H9 (cell line): Measurements from ENCODE around the gene B4GAT1. TPM values are rescaled to one million over a fixed set of nuclear protein-coding genes. Genes with fewer than 3 reads are reported as not detected.
A peak's percentile ranks its signal among the peaks of the same experiment; 100 is the strongest.

Source experiments
- DNase-seq: peaks from one replicate; pipeline ENCODE4 v3.0.0-alpha.2; 2017
- H2AFZ ChIP-seq: one replicate; pipeline ENCODE4 v1.6.1; 2013; ENCODE audit warnings: mild to moderate bottlenecking, low read length, control low read depth, moderate library complexity
- H2AK5ac ChIP-seq: 2 replicates; pipeline ENCODE4 v1.6.1; 2013; ENCODE audit warnings: low read length, control low read depth, mixed read lengths; ENCODE audit not compliant: insufficient read length
- H2BK120ac ChIP-seq: one replicate; pipeline ENCODE4 v1.6.1; 2013; ENCODE audit warnings: low read depth, mild to moderate bottlenecking, low read length, control low read depth, inconsistent platforms; ENCODE audit not compliant: poor library complexity, severe bottlenecking
- H2BK12ac ChIP-seq: 2 replicates; pipeline ENCODE4 v1.6.1; 2013; ENCODE audit warnings: low read length, control low read depth, mixed read lengths, low read depth; ENCODE audit not compliant: insufficient read length
- H2BK15ac ChIP-seq: 2 replicates; pipeline ENCODE4 v1.6.1; 2013; ENCODE audit warnings: low read depth, low read length, control low read depth
- H2BK20ac ChIP-seq: one replicate; pipeline ENCODE4 v1.6.1; 2013; ENCODE audit warnings: low read depth, mild to moderate bottlenecking, low read length, control low read depth, inconsistent platforms; ENCODE audit not compliant: poor library complexity, severe bottlenecking
- H2BK5ac ChIP-seq: 2 replicates; pipeline ENCODE4 v1.6.1; 2013; ENCODE audit warnings: low read length, control low read depth, mixed read lengths; ENCODE audit not compliant: insufficient read length
- H3K14ac ChIP-seq: 2 replicates; pipeline ENCODE4 v1.6.1; 2013; ENCODE audit warnings: low read length, control low read depth; ENCODE audit not compliant: insufficient read depth
- H3K18ac ChIP-seq: 2 replicates; pipeline ENCODE4 v1.6.1; 2013; ENCODE audit warnings: low read depth, mild to moderate bottlenecking, mixed read lengths, low read length, control low read depth; ENCODE audit not compliant: insufficient read length
- H3K23ac ChIP-seq: 2 replicates; pipeline ENCODE4 v1.6.1; 2013; ENCODE audit warnings: low read length, control low read depth, mixed read lengths, low read depth; ENCODE audit not compliant: insufficient read length
- H3K23me2 ChIP-seq: 2 replicates; pipeline ENCODE4 v1.6.1; 2013; ENCODE audit warnings: low read depth, mild to moderate bottlenecking, mixed read lengths, low read length, control low read depth; ENCODE audit not compliant: insufficient read length, poor library complexity, severe bottlenecking
- H3K27ac ChIP-seq: 2 replicates; pipeline ENCODE4 v1.5.1; 2013; ENCODE audit warnings: low read length, control low read depth, mixed read lengths, low read depth; ENCODE audit not compliant: insufficient read length
- H3K27me3 ChIP-seq: 2 replicates; pipeline ENCODE4 v1.6.1; 2013; ENCODE audit warnings: low read length, control low read depth, inconsistent platforms; ENCODE audit not compliant: insufficient read depth
- H3K4ac ChIP-seq: 2 replicates; pipeline ENCODE4 v1.6.1; 2013; ENCODE audit warnings: low read depth, mild to moderate bottlenecking, control low read depth, inconsistent platforms, low read length, moderate library complexity
- H3K4me1 ChIP-seq: 2 replicates; pipeline ENCODE4 v1.6.1; 2013; ENCODE audit warnings: low read length, control low read depth, inconsistent platforms; ENCODE audit not compliant: insufficient read depth
- H3K4me2 ChIP-seq: 2 replicates; pipeline ENCODE4 v1.6.1; 2013; ENCODE audit warnings: low read length, control low read depth, mixed read lengths; ENCODE audit not compliant: insufficient read length, insufficient read depth
- H3K56ac ChIP-seq: 2 replicates; pipeline ENCODE4 v1.6.1; 2013; ENCODE audit warnings: low read depth, mild to moderate bottlenecking, mixed read lengths, low read length, control low read depth; ENCODE audit not compliant: insufficient read length
- H3K79me1 ChIP-seq: 2 replicates; pipeline ENCODE4 v1.6.1; 2013; ENCODE audit warnings: low read depth, mild to moderate bottlenecking, moderate library complexity, low read length, control low read depth, inconsistent platforms; ENCODE audit not compliant: insufficient read depth, poor library complexity, severe bottlenecking
- H3K79me2 ChIP-seq: 2 replicates; pipeline ENCODE4 v1.6.1; 2013; ENCODE audit warnings: low read length, control low read depth, inconsistent platforms; ENCODE audit not compliant: insufficient read depth
- H3K9ac ChIP-seq: 2 replicates; pipeline ENCODE4 v1.6.1; 2013; ENCODE audit warnings: low read length, control low read depth, mixed read lengths; ENCODE audit not compliant: insufficient read length; ENCODE audit errors: extremely low read depth
- H3K9me3 ChIP-seq: one replicate; pipeline ENCODE4 v1.6.1; 2013; ENCODE audit warnings: low read depth, low read length, inconsistent platforms; ENCODE audit not compliant: control insufficient read depth
- H3T11ph ChIP-seq: one replicate; pipeline ENCODE4 v1.6.1; 2013; ENCODE audit warnings: mild to moderate bottlenecking, low read length, control low read depth, inconsistent platforms
- H4K20me1 ChIP-seq: one replicate; pipeline ENCODE4 v1.6.1; 2013; ENCODE audit not compliant: control insufficient read depth, insufficient read length, insufficient read depth
- H4K5ac ChIP-seq: 2 replicates; pipeline ENCODE4 v1.6.1; 2013; ENCODE audit warnings: low read depth, mild to moderate bottlenecking, mixed read lengths, low read length, control low read depth; ENCODE audit not compliant: insufficient read length
- H4K8ac ChIP-seq: replicated peaks from 2 replicates; pipeline ENCODE4 v1.6.1; 2013; ENCODE audit warnings: low read length, control low read depth, mixed read lengths, low read depth; ENCODE audit not compliant: insufficient read length
- H4K91ac ChIP-seq: 2 replicates; pipeline ENCODE4 v1.6.1; 2013; ENCODE audit warnings: low read depth, mild to moderate bottlenecking, moderate library complexity, mixed read lengths, low read length, control low read depth; ENCODE audit not compliant: insufficient read length
- H3K27ac Mint-ChIP-seq, 3 experiments: 2 replicates in 2 of 3; 3 replicates in 1 of 3; pipeline ENCODE4 v1.8.0; 2020 to 2021; ENCODE audit warnings: mixed read lengths in 3 of 3, mild to moderate bottlenecking in 1 of 3, moderate library complexity in 1 of 3
- H3K27me3 Mint-ChIP-seq: 2 replicates; pipeline ENCODE4 v1.8.0; 2021; ENCODE audit warnings: low read depth, mild to moderate bottlenecking, moderate library complexity, mixed read lengths
- H3K36me3 Mint-ChIP-seq, 3 experiments: 2 replicates in 2 of 3; 3 replicates in 1 of 3; pipeline ENCODE4 v1.8.0; 2020 to 2021; ENCODE audit warnings: low read depth in 3 of 3, mixed read lengths in 3 of 3; ENCODE audit not compliant: insufficient read depth in 1 of 3
- H3K4me1 Mint-ChIP-seq, 2 experiments: 2 replicates each; pipeline ENCODE4 v1.8.0; 2020; ENCODE audit warnings: mixed read lengths in 2 of 2
- H3K4me3 Mint-ChIP-seq, 2 experiments: 2 replicates in 1 of 2; 3 replicates in 1 of 2; pipeline ENCODE4 v1.8.0; 2020 to 2021; ENCODE audit warnings: mild to moderate bottlenecking in 2 of 2, mixed read lengths in 2 of 2, moderate library complexity in 1 of 2
- H3K9me3 Mint-ChIP-seq, 2 experiments: 2 replicates in 1 of 2; 3 replicates in 1 of 2; pipeline ENCODE4 v1.8.0; 2020; ENCODE audit warnings: mild to moderate bottlenecking in 2 of 2, mixed read lengths in 2 of 2, moderate library complexity in 1 of 2
- CTCF ChIP-seq: fragments of 200-600 bp; sonication (generic); conservative IDR thresholded peaks from 3 replicates; pipeline ENCODE4 v1.8.0; 2021; ENCODE audit warnings: antibody characterized with exemption, mild to moderate bottlenecking
- WGBS: extraction: QIAGEN DNeasy Blood & Tissue Kit; methylation state at CpG from one replicate; pipeline ENCODE4 v1.1.7; 2013; ENCODE audit warnings: missing lambda C conversion rate, low lambda C conversion rate, mixed read lengths; ENCODE audit not compliant: insufficient read length; ENCODE audit errors: extremely low coverage; 5-methylcytosine and 5-hydroxymethylcytosine counted together
- total RNA-seq: library from RNA; stranded (reverse); gene quantifications from 2 replicates; pipeline ENCODE4 v1.2.1, GENCODE V29; 2021

Gene B4GAT1
- total RNA-seq, 1 experiment from 2014 or later: 24.3 TPM

- H3K4ac ChIP-seq: no peak overlapping the region
- no peak overlapping the region for H4K5ac ChIP-seq
- no peak for TF ChIP-seq CTCF
- no peak overlapping the region for H4K8ac ChIP-seq
- DNase-seq: no peak
- no peak overlapping the region for H2AK5ac ChIP-seq
- H3K4me2 ChIP-seq: peak overlapping the region; percentile 7
- H4K20me1 ChIP-seq: no peaks in the 10 kb centered on the region
- H4K91ac ChIP-seq: no peak overlapping the region
- no peak overlapping the region for H3K27ac ChIP-seq
- H3K27me3 ChIP-seq: no peaks in the 10 kb centered on the region
- Mint-ChIP-seq H3K27me3 (peaks cover 29% of the 10 kb centered on the region), H3K4me3 (peak overlapping the region; percentile 42 to 69; a peak in 4 of 5 replicates), H3K27ac (peak overlapping the region; percentile 47 to 83 (median 70); a peak in 4 of 7 replicates), H3K9me3 (peaks cover 14 to 20% of the 10 kb centered on the region in 2 experiments), H3K4me1 (peaks cover 23 to 29% of the 10 kb centered on the region in 2 experiments), H3K36me3 (peaks cover 8 to 18% (median 16%) of the 10 kb centered on the region in 3 experiments)
- H3K9ac ChIP-seq: no peak overlapping the region
- WGBS: no CpG with 5 or more reads among the region's 14 CpGs
- H3K56ac ChIP-seq: no peak overlapping the region
- no peak overlapping the region for H2BK120ac ChIP-seq
- H3T11ph ChIP-seq: no peak overlapping the region
- H2BK5ac ChIP-seq: no peak overlapping the region
- peaks cover 4% of the 10 kb centered on the region for H3K23me2 ChIP-seq
- no peak overlapping the region for H2BK12ac ChIP-seq
- no peak overlapping the region for H3K23ac ChIP-seq
- H3K79me1 ChIP-seq: no peaks in the 10 kb centered on the region
- no peaks in the 10 kb centered on the region for H3K9me3 ChIP-seq
- peaks cover 2% of the 10 kb centered on the region; the same call in 1 of the 2 replicates for H3K4me1 ChIP-seq
- H2AFZ ChIP-seq: no peak overlapping the region
- H2BK20ac ChIP-seq: no peak overlapping the region
- peak overlapping the region; percentile 69 for H3K18ac ChIP-seq
- no peak overlapping the region for H2BK15ac ChIP-seq
- H3K14ac ChIP-seq: no peak overlapping the region
- H3K79me2 ChIP-seq: no peaks in the 10 kb centered on the region
Observed at GRCh38 chr11:66317322-66317722, 30.1 kb downstream of the B4GAT1 start.
